Keratinocyte (primary cell): ENCODE results near the gene CCDC33. TPM values are rescaled to one million over a fixed set of nuclear protein-coding genes. Genes with fewer than 3 reads are reported as not detected.

Source experiments
- DNase-seq: peaks from one replicate; pipeline ENCODE4 v3.0.0-alpha.2; 2011; ENCODE audit warnings: low read depth, missing footprints, low spot score
- FAIRE-seq: peaks from 2 replicates; lab custom pipeline; 2011; peaks lifted over from hg19 to GRCh38; lab: Jason Lieb, UNC
- H2AFZ ChIP-seq: 2 replicates; pipeline ENCODE4 v1.6.0; 2012; ENCODE audit warnings: low read length, control low read depth, inconsistent platforms; ENCODE audit not compliant: control insufficient read depth
- H3K27ac ChIP-seq: 2 replicates; pipeline ENCODE4 v1.5.1; 2011; ENCODE audit warnings: low read length; ENCODE audit not compliant: control insufficient read depth, insufficient read depth
- H3K27me3 ChIP-seq: 3 replicates; pipeline ENCODE4 v1.6.0; 2011; ENCODE audit warnings: low read length; ENCODE audit not compliant: control insufficient read depth, insufficient read depth; ENCODE audit errors: extremely low read depth
- H3K36me3 ChIP-seq, 2 experiments: 2 replicates in 1 of 2; 3 replicates in 1 of 2; pipeline ENCODE4 v1.5.1; 2011; ENCODE audit warnings: low read length in 2 of 2, mild to moderate bottlenecking in 1 of 2; ENCODE audit not compliant: control insufficient read depth in 2 of 2, insufficient read depth in 2 of 2; ENCODE audit errors: extremely low read depth in 1 of 2
- H3K4me1 ChIP-seq: 3 replicates; pipeline ENCODE4 v1.5.1; 2011; ENCODE audit warnings: low read length; ENCODE audit not compliant: control insufficient read depth, insufficient read depth; ENCODE audit errors: extremely low read depth
- H3K4me2 ChIP-seq: 3 replicates; pipeline ENCODE4 v1.6.0; 2011; ENCODE audit warnings: low read depth, low read length; ENCODE audit not compliant: control insufficient read depth, insufficient read depth; ENCODE audit errors: extremely low read depth
- H3K4me3 ChIP-seq, 3 experiments: fragments of 200-600 bp in 1 of 3; sonication (generic) in 1 of 3; 2 replicates in 2 of 3; 3 replicates in 1 of 3; pipeline ENCODE4 v1.5.1; 2011 to 2016; ENCODE audit warnings: low read length in 3 of 3, mild to moderate bottlenecking in 3 of 3, control low read depth in 2 of 3, inconsistent platforms in 1 of 3, low read depth in 1 of 3, mixed read lengths in 1 of 3, mixed run types in 1 of 3, moderate library complexity in 1 of 3; ENCODE audit not compliant: control insufficient read depth in 2 of 3, insufficient read depth in 2 of 3; ENCODE audit errors: extremely low read depth in 1 of 3
- H3K79me2 ChIP-seq: 2 replicates; pipeline ENCODE4 v1.6.0; 2012; ENCODE audit warnings: low read length; ENCODE audit not compliant: control insufficient read depth, insufficient read depth
- H3K9ac ChIP-seq: 3 replicates; pipeline ENCODE4 v1.6.0; 2011; ENCODE audit warnings: low read length; ENCODE audit not compliant: control insufficient read depth, insufficient read depth; ENCODE audit errors: extremely low read depth
- H3K9me1 ChIP-seq: 3 replicates; pipeline ENCODE4 v1.6.0; 2011; ENCODE audit warnings: low read length; ENCODE audit not compliant: control insufficient read depth, insufficient read depth; ENCODE audit errors: extremely low read depth
- H3K9me3 ChIP-seq: 2 replicates; pipeline ENCODE4 v1.5.1; 2012; ENCODE audit warnings: low read depth, low read length; ENCODE audit not compliant: control insufficient read depth
- H4K20me1 ChIP-seq: 3 replicates; pipeline ENCODE4 v1.6.0; 2011; ENCODE audit warnings: low read length; ENCODE audit not compliant: control insufficient read depth, insufficient read depth; ENCODE audit errors: extremely low read depth
- CTCF ChIP-seq, 3 experiments: IDR thresholded peaks in 1 of 3; conservative IDR thresholded peaks in 1 of 3; optimal IDR thresholded peaks in 1 of 3; 2 replicates in 2 of 3; 3 replicates in 1 of 3; pipeline versions ENCODE3 to v1.5.1; 2011; ENCODE audit warnings: low read length in 3 of 3, mild to moderate bottlenecking in 3 of 3, moderate library complexity in 2 of 3, control low read depth in 1 of 3, inconsistent platforms in 1 of 3; ENCODE audit not compliant: insufficient read depth in 2 of 3; ENCODE audit errors: extremely low read depth in 1 of 3
- EZH2 ChIP-seq: IDR thresholded peaks from one replicate; pipeline ENCODE4 v1.6.1; 2012; ENCODE audit warnings: inconsistent platforms, mild to moderate bottlenecking, low read length, moderate library complexity
- dilution Hi-C: fragments of 300-500 bp; cut with MboI; formaldehyde crosslinking; loops from one replicate; pipeline ENCODE4 v1.7.0; 2020; ENCODE audit warnings: low sequenced_read_pairs; ENCODE audit not compliant: extremely low pct_ligation_motif_present
- polyA plus RNA-seq, 5 experiments: library from polyadenylated mRNA; depleted of rRNA in 3 of 5; stranded (reverse) in 3 of 5; stranded (forward) in 1 of 5; unstranded in 1 of 5; fragments of >200 nt; gene quantifications; 1 replicate in 1 of 5; 2 replicates in 3 of 5; 3 replicates in 1 of 5; pipeline versions ENCODE4 v1.2.1 to v1.2.3, GENCODE V29; 2011 to 2012; ENCODE audit warnings: missing spikeins in 2 of 5, low read depth in 1 of 5, low replicate concordance in 1 of 5

CCDC33 gene
- polyA plus RNA-seq, 1 donor (not counting 4 experiments of a cell fraction or from before 2014, with no cell fraction given), result not detected

GRCh38 chr15:74201710-74202420 is 34.3 kb upstream of the CCDC33 start:
- Histone ChIP-seq H3K9ac (no peak overlapping the region), H3K36me3 (no peaks in the 10 kb centered on the region), H4K20me1 (no peaks in the 10 kb centered on the region), H3K9me3 (no peaks in the 10 kb centered on the region), H3K4me2 (peak overlapping the region; percentile 9), H3K27me3 (peaks cover 8% of the 10 kb centered on the region), H3K4me1 (peaks cover 35% of the 10 kb centered on the region), H3K4me3 (no peak overlapping the region), H3K9me1 (peaks cover 2% of the 10 kb centered on the region), H3K27ac (no peak overlapping the region), H3K79me2 (no peaks in the 10 kb centered on the region), H2AFZ (no peak overlapping the region)
- dilution Hi-C loops, result no loop called here
- peak; percentile 71 for DNase-seq
- no peak for TF ChIP-seq CTCF (optimal IDR thresholded peaks at IDR 0.05 in 1 of 3, IDR thresholded peaks at IDR 0.05 in 1 of 3, conservative IDR thresholded peaks at IDR 0.05 in 1 of 3; ENCODE audit: extremely low read depth in 1 of 3, insufficient read depth in 2 of 3, low read length in 3 of 3)
- no peak for TF ChIP-seq EZH2
- peak; percentile 67 for FAIRE-seq

- peaks cover 2% of the 10 kb centered on the region for H3K9me1 ChIP-seq
- H3K4me3 ChIP-seq, result no peak within 1 kb of the TSS
- peaks cover 15% of the 10 kb centered on the region for H3K27me3 ChIP-seq
- dilution Hi-C loops, result no loop called here
- H3K9me3 ChIP-seq, result no peaks in the 10 kb centered on the region
- no peak for DNase-seq
- H2AFZ ChIP-seq, result no peak within 1 kb of the TSS
- peak within 1 kb of the TSS; percentile 35 for H3K4me2 ChIP-seq
- H3K36me3 ChIP-seq, result no peaks in the 10 kb centered on the region
- no peak within 1 kb of the TSS for H3K9ac ChIP-seq
- H3K27ac ChIP-seq, result no peak within 1 kb of the TSS
- peak; percentile 44 for FAIRE-seq
- H3K4me1 ChIP-seq, result peaks cover 35% of the 10 kb centered on the region
- no peaks in the 10 kb centered on the region for H4K20me1 ChIP-seq
- TF ChIP-seq EZH2, result no peak
- TF ChIP-seq CTCF (optimal IDR thresholded peaks at IDR 0.05 in 1 of 3, IDR thresholded peaks at IDR 0.05 in 1 of 3, conservative IDR thresholded peaks at IDR 0.05 in 1 of 3; ENCODE audit: extremely low read depth in 1 of 3, insufficient read depth in 2 of 3, low read length in 3 of 3), result peak in 2 of 3 experiments; percentile 18 to 26
- H3K79me2 ChIP-seq, result no peaks in the 10 kb centered on the region
These were observed 33.4 kb upstream of the CCDC33 start, which contains the start of gene STRA6 for GRCh38 chr15:74202452-74203401. Gene STRA6, minus strand, starts transcription at chr15:74202787. Its CDS starts 520 bp downstream, at chr15:74202267.
